RWPE2 (cell line): ENCODE data around the gene RDH5.

ENCODE experiments used
- ATAC-seq: fragments of 200-7000 bp; cut with Tn5 transposase; 3 replicates; pipeline ENCODE4 v1.9.1; 2021; ENCODE audit warnings: low read depth
- DNase-seq: peaks from one replicate; pipeline ENCODE4 v3.0.0-alpha.2; 2020; ENCODE audit warnings: low spot score
- H3K27ac ChIP-seq: fragments of 450-650 bp; 2 replicates; pipeline ENCODE4 v1.5.1; 2017; ENCODE audit warnings: mild to moderate bottlenecking; ENCODE audit not compliant: poor library complexity, severe bottlenecking
- H3K27me3 ChIP-seq: fragments of 250-450 bp; sonication (Bioruptor Pico); 2 replicates; pipeline ENCODE4 v1.5.1; 2021; ENCODE audit warnings: mild to moderate bottlenecking, moderate library complexity; ENCODE audit not compliant: insufficient read depth, poor library complexity, severe bottlenecking
- H3K36me3 ChIP-seq: fragments of 250-450 bp; sonication (Bioruptor Pico); 2 replicates; pipeline ENCODE4 v1.5.1; 2020; ENCODE audit warnings: low read depth, mild to moderate bottlenecking, moderate library complexity
- H3K4me1 ChIP-seq: fragments of 250-450 bp; sonication (Bioruptor Pico); 2 replicates; pipeline ENCODE4 v1.5.1; 2021; ENCODE audit warnings: mild to moderate bottlenecking, moderate library complexity; ENCODE audit not compliant: insufficient read depth, poor library complexity, severe bottlenecking
- H3K4me3 ChIP-seq: fragments of 250-450 bp; sonication (Bioruptor Pico); 2 replicates; pipeline ENCODE4 v1.5.1; 2021; ENCODE audit warnings: mild to moderate bottlenecking, moderate library complexity; ENCODE audit not compliant: severe bottlenecking
- H3K9me3 ChIP-seq: fragments of 250-450 bp; sonication (Bioruptor Pico); 2 replicates; pipeline ENCODE4 v1.5.1; 2021; ENCODE audit warnings: mild to moderate bottlenecking, moderate library complexity; ENCODE audit not compliant: severe bottlenecking
- CTCF ChIP-seq: fragments of 450-650 bp; IDR thresholded peaks from one replicate; pipeline ENCODE4 v1.5.1; 2017; ENCODE audit warnings: mild to moderate bottlenecking, moderate library complexity; ENCODE audit not compliant: poor library complexity, severe bottlenecking

RDH5 gene

GRCh38 chr12:55708695-55709233, 11.4 kb upstream of the RDH5 start:
- H3K4me3 ChIP-seq: no peak overlapping the region
- H3K36me3 ChIP-seq: no peaks in the 10 kb centered on the region
- no peaks in the 10 kb centered on the region for H3K9me3 ChIP-seq
- no peak overlapping the region for H3K27ac ChIP-seq
- H3K4me1 ChIP-seq: peaks cover 5% of the 10 kb centered on the region
- TF ChIP-seq CTCF: no peak
- H3K27me3 ChIP-seq: peaks cover 21% of the 10 kb centered on the region
- ATAC-seq: no peak
- DNase-seq: no peak

GRCh38 chr12:55711786-55712553, 8.2 kb upstream of the RDH5 start:
- no peak for TF ChIP-seq CTCF
- ATAC-seq: no peak
- no peak overlapping the region for H3K4me3 ChIP-seq
- peaks cover 17% of the 10 kb centered on the region for H3K27me3 ChIP-seq
- no peak for DNase-seq
- H3K4me1 ChIP-seq: peaks cover 13% of the 10 kb centered on the region
- no peaks in the 10 kb centered on the region for H3K9me3 ChIP-seq
- H3K36me3 ChIP-seq: no peaks in the 10 kb centered on the region
- no peak overlapping the region for H3K27ac ChIP-seq

- TF ChIP-seq CTCF: no peak
- Histone ChIP-seq H3K9me3 (no peaks in the 10 kb centered on the region), H3K4me3 (no peak overlapping the region), H3K36me3 (no peaks in the 10 kb centered on the region), H3K27ac (no peak overlapping the region), H3K27me3 (peaks cover 12% of the 10 kb centered on the region), H3K4me1 (peaks cover 22% of the 10 kb centered on the region)
- DNase-seq: no peak
- ATAC-seq: no peak
Observed at GRCh38 chr12:55712700-55713415, 7.3 kb upstream of the RDH5 start.

GRCh38 chr12:55713721-55714120, 6.5 kb upstream of the RDH5 start:
- no peaks in the 10 kb centered on the region for H3K36me3 ChIP-seq
- no peaks in the 10 kb centered on the region for H3K9me3 ChIP-seq
- H3K4me1 ChIP-seq: peaks cover 25% of the 10 kb centered on the region
- DNase-seq (no peak), ATAC-seq (peak; percentile 2; the same call in 1 of the 3 replicates)
- no peak overlapping the region for H3K4me3 ChIP-seq
- TF ChIP-seq CTCF: no peak
- H3K27me3 ChIP-seq: peaks cover 7% of the 10 kb centered on the region
- peak overlapping the region; percentile 39 for H3K27ac ChIP-seq
